DMS114 treated with DMSO at 0.1 percent for 48 hours (cell line): Measurements from ENCODE around the gene PSMB10.
A peak's percentile ranks its signal among the peaks of the same experiment; 100 is the strongest.
"Not testable (repeated sequence)": the region's sequence is repeated elsewhere in the genome, so short reads cannot be mapped to it uniquely, and the experiment has no call there.

Experiments
- DNase-seq: peaks from one replicate; lab custom pipeline; 2025; ENCODE audit not compliant: unreplicated experiment; lab: John Stamatoyannopoulos, UW

PSMB10 gene

DNA sequence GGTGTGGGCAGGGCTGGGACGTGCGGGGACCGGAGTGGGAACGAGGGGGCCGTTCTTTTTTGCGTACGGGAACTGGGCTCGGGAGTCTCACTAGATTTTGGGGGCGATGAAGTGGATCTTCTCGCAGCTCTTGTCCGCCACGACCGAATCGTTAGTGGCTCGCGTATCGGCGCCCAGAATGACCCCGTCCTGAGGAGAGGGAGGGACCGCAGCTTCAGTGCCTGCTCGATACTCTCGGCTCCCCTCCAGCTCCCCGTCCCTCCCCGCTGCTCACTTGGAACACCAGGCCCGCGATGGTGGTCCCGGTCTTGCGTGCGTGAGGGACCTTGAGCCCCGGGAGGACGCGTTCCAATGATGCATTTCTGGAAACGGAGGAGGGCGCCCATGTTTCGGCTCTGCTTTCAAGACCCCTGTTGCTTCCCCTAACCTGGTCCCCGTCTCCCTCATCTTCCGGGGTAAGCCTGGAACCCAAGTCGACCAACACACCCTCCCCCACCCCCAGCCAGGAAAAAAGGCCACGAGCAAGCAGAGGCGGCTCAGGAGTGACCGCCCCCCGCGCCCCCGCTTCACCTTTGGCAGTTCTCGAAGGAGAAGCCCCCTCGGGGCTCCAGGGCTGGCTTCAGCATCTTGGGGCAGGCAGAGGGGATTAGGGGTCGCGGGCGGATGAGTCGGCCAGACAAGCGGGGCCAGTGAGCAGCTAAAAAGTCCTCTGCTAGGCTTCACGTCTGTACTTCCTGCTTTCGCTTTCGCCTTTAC, at the start of gene PSMB10:
Gene PSMB10 (minus strand): TSS at position 727 of the 756 bp plus-strand sequence. CDS start 101 bp downstream, at position 626.
- DNase-seq: no peak

DNA sequence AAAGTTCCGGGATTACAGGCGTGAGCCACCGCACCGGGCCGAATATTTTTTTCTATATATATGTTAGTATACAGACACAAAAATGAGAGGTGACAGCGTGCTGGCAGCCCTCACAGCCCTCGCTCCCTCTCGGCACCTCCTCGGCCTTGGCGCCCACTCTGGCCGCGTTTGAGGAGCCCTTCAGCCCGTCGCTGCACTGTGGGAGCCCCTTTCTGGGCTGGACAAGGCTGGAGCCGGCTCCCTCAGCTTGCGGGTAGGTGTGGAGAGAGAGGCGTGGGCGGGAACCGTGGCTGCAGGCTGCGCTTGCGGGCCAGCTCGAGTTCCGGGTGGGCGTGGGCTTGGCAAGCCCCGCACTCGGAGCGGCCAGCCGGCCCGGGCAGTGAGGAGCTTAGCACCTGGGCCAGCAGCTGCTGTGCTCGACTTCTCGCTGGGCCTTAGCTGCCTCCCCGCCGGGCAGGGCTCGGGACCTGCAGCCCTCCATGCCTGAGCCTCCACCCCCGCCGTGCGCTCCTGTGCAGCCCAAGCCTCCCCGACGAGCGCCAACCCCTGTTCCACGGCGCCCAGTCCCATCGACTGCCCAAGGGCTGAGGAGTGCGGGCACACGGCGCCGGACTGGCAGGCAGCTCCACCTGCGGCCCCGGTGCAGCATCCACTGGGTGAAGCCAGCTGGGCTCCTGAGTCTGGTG, 45.5 kb upstream of the PSMB10 start:
- no peak for DNase-seq

DNA sequence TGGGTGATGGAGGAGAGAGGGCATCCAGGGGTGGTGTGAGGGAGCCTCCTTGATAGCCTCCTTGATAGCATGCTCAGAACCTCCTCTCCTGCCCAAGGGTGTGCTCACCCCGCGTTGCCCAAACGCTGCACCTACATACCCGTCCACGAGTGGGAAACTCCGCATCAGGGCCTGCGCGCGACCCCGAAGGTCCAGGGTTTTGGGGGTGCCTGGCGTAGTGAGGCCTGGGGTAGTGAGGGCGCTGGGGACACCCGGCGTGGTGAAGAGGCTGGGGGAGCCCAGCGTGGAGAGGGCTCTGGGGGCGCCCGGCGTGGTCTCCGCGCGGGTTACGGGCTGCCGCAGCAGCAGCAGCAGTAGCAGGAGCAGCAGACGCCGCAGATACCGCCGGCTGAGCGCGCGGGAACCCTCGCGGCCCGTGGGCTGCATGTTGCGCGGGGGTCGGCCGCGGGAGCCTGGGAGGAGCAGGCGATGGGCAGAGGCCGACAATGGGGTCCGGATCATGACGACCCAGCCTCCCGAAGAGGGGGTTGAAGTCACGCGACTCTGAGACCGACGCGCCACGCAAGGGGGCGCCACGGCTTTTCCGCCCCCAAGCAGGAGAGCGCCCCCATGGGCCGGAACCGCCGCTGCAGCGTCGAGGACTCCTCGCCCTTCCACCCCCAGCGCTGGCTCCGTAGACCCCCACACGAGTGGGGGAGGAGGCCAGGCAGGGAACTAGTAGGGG, 43.5 kb upstream of the PSMB10 start, which contains the start of gene DPEP3:
Gene DPEP3 (minus strand): TSS at position 545 of the 724 bp plus-strand sequence. CDS start 119 bp downstream, at position 426.
- DNase-seq: no peak

DNA sequence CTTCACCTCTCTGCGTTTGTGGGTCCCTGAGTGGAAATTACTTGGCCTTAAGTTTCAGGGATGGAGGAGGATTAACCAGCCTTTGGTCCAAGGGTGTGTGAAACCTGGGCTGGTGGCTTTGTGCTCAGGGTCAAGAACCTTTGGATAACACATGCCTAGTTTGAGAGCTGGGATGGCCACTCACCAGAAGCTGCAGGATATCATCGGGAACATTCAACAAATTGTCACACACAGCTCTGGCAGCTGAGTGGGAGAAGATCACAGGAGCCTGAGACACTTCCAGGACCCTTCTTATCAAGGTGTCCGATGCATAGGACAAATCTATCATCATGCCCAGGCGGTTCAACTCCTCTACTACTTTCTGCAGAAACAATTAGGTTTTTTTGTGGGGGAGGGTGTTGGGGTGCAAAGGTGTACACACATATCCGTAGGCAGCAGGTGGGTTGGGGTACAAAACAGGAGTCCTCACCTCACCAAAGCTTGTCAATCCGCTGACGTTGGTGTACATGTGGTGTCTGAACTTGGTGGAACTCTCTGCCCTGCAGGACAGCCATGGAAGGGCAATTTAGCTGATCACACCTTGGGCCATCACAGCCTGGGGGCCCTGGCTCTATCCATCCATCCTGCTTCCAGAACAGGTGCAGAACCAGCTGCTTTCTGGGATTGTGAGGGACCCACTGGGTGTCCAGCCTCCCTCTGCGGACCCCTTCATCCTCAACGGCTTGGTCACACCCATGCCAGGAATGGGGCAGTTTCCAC, 41.0 kb upstream of the PSMB10 start:
- DNase-seq: no peak

DNA sequence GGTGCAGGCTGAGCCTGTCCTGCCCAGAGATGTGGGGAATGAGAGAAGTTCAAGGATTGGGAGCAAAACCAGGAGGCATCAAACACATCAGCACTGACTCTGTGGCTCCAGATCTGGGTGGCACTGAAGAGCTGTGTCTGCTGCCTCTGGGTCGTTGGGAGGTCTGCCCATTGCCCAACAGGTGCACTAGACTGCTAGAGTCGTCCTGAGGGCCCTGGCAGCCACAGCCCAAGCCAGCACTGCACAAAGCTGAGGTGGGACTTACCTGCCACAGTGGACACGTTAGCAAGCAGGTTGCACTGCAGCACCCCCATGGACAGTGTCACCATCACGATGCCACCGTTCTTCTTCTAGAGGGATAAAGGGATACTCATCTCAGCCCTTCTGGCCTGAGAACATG, 40.4 kb upstream of the PSMB10 start:
- DNase-seq: no peak

DNA sequence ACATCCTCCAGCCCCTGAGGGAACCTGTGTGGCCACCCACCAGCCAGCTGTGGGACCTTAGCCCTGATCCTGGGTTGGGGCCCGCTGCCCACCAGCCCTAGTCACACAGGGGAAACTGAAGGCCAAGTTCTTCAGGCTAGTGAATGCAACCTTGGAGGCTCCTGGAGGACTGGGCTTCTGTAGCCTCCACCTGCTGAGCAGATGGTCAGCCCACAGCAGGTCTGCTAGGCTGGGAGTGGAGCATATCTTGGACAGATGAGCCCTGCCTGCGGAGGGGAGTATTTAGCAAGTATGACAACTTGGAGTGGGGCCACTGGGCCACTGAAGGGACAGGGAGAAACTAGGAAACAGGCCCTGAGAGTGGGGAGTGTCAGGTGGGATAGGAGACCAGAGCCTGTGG, 39.6 kb upstream of the PSMB10 start:
- DNase-seq: no peak

DNA sequence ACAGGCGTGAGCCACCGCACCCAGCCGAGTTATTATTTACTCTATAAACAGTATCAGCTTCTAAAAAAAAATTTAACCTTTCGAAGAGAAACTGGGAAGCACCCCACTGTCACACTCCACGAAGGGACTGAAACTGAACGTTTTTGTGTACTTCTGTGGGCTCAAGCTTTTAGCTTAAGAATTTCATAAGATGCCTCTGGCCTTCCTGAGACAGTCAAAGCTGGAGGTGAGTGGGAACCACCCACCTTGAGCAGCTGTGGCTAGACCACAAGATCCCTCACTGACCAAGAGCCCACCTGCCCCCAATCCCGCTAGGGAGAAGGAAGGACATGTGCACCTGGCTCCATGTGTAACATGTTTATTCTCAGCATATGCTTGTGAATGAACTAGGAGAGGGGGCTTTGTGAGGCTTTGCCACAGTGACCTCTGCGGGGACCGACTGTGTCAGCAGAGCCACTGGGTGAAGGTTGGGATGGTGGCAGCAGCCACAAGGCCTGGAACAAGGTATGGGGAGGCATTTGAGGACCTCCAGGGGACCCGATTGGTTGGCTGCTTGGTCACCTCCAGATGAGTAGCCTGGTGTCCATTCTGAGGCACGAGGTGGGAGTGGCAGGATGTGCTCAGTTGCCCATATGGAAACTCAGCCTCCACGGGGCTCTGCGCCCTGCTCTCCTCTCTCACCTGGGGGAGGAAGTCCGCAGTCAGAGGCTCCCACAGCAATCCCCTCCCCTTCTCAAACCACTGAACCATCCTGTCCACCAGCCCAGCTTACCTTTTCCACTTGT, 38.9 kb upstream of the PSMB10 start:
- no peak for DNase-seq

DNA sequence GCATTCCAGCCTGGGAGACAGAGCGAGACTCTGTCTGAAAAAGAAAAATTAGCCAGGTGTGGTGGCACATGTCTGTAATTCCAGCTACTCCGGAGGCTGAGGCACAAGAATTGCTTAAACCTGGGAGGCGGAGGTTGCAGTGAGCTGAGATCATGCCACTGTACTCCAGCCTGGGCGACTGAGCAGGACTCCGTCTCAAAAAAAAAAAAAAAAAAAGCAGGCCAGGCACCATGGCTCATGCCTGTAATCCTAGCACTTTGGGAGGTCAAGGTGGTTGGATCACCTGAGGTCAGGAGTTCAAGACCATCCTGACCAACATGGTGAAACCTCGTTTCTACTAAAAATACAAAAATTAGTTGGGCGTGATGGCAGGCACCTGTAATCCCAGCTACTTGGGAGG, 35.6 kb upstream of the PSMB10 start:
- not testable (repeated sequence) for DNase-seq

DNA sequence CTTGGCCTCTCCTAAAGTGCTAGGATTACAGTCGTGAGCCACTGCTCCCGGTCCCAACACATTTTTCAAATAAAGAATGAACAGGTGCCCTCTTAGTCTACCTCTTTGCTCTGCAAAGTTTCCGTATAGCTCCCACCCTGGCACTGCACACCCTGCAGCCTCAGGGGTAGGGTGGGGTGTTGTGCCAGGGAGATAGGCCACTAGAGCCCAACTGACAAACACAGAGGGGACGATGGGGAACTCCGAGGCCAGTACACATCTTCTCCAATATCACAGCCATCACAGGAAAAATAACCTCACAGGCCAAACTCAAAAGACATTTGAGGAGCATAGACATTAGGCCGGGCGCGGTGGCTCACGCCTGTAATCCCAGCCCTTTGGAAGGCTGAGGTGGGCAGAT, 34.5 kb upstream of the PSMB10 start:
- DNase-seq: no peak

DNA sequence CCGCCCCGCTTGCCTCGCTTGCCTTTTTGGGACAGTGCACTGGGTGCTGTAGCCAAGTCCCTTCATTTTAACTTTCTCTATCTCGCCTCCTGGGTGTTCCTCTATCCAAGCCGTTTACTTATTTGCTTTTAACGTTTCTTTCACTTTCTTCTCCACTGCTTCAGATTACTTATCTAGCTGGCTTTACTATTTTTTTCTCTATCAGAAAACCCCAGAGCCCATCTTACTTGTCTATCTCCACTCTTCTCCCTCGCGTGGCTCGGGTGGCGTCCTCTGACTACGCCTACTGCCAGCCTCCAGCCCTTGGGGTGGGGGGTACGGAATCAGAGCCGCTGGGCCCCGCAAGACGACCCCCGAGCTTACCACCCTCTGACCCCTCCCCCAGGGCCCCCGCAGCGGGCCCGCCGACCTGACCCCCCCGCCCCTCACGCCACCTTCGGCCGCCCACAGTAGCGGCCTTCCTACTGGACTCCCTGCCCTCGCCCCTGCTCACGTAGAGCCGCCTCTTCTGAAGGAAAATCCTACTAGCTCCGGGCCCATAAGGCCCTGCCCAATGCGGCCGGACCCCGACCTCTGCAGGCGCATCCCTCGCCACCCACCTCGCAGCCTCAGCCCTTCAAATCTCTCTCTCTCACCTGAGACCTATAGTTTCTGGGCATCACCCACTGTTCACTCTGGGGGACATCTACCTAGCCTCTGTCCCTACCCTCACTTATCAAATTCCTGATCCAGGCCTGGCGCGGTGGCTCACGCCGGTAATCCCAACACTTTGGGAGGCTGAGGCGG, 32.8 kb upstream of the PSMB10 start:
- no peak for DNase-seq

DNA sequence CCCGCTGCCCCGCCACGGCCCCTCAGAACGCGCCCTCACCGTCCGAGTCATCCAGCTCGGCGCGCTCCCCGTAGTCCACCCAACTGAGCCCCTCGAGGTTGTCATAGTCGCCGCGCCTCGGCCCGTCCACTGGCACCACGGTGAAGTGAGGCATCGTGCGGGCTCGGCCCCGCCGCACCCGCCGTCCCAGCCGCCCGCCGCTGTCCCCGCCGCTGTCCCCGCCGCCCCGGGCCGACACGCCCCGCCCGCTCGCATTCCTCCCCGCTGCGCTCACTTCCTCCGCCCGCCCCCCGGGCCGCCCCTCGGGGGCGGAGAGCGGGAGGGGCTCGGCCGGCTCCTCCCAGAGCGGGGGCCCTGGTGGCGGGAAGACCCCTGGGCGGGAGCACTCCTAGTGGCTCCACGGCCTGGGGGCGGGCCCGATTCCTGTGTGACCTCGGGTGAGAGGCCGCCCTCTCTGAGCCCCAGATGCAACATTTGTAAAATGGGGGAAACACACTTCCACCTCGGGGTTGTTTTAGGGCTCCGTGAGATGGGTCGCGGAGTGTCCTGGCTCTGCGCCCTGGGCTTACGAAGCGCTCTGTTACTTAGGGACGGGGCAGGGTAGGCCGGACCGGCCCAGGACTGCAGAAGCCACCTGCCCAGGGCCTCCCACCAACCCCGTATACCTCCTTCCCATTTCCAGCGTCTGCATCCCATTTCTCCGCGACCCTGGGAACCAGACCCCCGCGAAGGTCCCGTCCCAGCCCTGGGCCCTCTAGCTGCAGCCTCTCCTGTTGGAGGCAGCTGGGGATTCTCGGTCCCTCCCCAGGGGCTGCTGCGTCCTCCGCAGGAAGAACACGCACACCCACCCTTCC, 32.0 kb upstream of the PSMB10 start, which contains the start of gene SLC12A4:
Gene SLC12A4 (minus strand): TSS at position 238 of the 854 bp plus-strand sequence. CDS start 84 bp downstream, at position 154.
- DNase-seq: peak; percentile 69

DNA sequence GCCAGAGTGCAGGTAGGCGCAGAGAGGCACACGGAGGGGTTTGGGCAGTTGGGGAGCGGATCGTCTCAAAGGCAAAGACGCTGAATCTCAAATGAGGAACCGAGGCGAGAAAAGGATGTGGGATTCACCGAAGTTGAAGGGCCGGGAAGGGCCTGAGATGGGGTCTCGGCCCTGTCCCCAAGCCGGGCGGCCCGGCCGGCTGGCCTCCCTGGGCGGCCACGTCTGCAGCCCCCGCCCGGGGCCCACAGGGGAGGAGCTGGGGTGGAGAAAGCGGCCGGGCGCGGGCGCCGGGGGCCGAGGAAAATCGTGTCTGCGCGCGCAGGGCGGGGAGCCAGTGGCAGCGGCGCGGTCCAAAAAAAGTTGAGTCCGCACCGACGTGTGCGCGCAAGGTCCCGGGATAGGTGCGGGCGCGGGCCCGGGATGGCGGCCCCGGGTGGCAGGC, 31.3 kb upstream of the PSMB10 start:
- no peak for DNase-seq

DNA sequence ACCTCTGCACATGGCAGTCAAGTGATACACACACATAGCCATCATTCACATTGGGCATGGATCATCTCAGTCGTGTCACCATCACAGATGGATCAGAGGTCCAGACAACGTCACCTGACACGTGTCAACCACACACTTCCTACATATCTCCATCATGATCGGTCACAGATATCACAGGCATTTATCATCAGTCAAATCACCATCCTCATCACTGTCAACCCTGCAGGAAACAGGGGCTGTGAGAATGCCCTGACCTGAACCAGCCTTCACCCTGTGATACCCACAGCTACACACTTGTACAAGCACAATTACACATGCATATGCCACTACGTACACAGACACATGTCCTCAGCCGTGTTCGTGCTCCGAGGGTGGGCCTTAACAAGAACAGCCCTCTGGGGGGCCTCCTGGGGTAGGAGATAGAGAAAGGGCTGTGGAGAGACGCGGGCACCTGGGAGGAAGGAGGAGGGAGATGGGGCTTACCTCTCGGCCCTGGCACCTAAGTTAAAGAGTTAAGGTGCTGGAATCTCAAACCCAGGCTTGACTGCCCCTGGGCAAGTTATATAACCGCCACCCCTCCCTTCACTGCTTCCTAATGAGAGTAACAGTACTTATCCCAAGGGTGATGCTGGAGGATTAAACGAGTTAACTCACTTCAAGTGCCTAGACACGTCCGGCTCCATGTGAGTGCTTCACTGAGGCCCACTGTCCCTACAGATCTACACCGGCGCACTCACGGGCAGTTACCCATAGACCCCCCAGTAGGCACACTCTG, 30.7 kb upstream of the PSMB10 start:
- no peak for DNase-seq

DNA sequence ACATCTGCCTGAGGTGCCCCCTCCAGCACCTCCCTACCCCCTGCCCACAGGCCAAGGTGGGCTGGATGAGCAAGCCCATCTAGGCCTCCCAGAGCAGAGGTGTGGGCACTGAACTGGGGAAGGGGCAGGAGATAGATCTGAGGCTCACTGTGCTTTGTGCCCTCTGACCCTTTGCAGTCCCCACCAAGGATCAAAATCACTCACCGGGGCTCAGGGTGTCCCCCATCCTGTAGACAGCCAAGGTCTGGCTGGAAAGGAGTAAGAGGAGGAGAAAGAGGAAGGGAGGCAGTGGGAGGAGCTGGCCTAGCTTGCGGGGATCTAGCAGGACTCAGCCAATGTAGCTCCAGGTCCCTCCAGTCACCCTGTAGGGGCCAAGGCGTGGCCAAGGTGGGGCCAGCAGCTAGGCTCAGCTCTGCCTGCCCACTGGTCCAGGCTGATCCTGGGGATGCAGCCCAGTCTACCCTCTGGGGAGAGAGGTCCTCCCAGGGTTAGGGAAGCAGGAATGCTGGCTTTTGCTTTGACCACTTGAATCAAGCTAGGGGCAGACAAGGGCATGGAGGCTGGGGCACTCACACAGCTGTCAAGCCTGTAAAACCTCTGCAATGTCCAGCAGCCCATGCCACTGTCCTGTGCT, 30.0 kb upstream of the PSMB10 start:
- DNase-seq: no peak

DNA sequence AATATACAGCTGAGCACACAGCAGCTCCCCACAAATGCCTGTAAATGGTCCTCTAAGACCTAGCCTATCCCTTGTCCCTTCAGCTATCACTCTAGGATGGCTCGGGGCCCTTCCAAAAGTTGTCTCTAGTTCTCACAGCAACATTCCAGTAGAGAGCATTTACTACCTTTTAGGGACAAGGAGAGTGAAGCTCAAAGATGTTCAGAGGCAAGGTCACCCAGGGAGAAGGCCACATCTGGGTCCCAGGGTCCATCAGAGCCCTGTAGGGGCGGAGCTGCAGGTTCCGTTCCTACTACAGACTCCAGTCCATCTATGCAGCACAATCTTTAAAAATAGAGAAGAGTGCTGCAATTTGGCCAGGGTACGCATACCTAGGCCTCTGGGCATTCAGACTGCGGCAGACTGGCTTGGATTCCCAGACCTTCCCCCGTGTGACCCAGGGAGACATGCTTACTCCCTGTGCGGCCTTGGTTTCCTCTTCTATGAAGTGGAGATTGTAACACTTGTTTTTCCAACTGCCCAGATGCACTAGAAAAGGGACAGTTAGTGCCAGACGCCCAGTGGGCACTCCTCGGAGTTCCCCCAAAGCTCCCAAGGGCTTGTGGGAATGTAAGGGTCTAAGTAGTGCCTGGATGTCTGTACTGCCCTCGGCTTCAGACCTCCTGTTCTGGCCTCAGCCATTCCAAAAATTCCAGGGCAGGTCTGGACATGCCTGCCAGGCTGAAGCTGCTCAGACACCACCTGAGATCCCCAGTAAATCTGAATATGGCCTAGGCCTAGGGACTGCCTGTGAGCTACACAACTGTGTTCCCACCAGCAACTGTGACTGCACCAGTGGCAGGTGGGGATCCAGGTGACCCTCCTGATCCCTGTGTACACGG, 29.3 kb upstream of the PSMB10 start:
- no peak for DNase-seq

DNA sequence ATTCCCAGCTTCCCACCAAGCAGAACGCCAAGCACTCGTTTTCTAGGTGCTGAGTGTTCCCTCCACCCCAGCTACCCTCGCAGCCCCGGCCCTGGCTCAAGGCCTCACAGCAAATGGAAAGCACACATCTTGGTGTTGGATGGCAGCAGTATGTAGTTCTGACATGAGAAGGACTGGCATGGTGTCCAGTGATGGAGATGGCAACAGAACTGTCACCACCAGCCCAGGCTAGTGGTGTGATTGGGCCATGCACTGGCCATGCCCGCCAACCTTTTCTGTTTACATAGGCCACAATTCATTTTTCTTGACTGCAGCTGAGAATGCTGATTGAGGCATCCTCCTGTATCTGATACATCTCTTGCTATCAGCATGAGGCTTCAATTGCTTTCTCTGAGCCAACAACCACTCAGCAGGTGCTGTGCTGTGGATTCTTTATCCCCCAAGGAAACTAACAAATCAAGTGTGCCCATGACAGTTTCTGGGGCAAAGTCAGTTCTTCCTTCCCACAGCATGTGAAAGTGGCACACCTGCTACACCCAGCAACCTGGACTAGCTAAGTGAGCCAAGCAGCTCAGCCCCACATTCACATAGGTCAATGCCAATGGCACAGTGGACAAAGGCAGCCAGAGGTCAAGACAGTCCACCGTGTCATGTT, 28.0 kb upstream of the PSMB10 start:
- no peak for DNase-seq
